ENCODE measurements around the gene SLC7A8.

The SLC7A8 gene

DNA sequence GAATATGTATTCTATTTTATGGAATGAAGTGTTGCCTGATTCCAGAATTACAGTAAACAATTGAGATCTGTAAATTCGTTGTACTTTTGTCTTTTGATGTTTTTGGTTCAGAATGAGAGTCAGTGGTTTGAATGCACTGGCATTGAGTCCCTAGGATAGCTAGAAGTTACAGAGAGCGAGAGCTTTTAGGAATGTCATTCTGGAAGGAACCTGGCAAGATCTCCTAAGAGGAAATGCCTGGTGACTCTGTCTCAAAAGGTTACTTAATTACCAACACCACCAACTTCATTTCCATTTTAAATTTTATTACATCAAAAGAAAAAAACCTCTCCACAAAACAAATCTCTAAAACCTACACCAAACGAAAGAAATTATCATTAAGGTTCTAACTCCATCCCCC, 58.4 kb downstream of the SLC7A8 start:
- TF ChIP-seq, protein P1, sequence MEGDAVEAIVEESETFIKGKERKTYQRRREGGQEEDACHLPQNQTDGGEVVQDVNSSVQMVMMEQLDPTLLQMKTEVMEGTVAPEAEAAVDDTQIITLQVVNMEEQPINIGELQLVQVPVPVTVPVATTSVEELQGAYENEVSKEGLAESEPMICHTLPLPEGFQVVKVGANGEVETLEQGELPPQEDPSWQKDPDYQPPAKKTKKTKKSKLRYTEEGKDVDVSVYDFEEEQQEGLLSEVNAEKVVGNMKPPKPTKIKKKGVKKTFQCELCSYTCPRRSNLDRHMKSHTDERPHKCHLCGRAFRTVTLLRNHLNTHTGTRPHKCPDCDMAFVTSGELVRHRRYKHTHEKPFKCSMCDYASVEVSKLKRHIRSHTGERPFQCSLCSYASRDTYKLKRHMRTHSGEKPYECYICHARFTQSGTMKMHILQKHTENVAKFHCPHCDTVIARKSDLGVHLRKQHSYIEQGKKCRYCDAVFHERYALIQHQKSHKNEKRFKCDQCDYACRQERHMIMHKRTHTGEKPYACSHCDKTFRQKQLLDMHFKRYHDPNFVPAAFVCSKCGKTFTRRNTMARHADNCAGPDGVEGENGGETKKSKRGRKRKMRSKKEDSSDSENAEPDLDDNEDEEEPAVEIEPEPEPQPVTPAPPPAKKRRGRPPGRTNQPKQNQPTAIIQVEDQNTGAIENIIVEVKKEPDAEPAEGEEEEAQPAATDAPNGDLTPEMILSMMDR (IDR thresholded peaks at IDR 0.05; ENCODE audit: low read depth, low read length) = no peak
- TF ChIP-seq EZH2phosphoT487 (IDR thresholded peaks at IDR 0.05; ENCODE audit: low read depth) = no peak
- Histone ChIP-seq H3K79me2 (ENCODE audit: low read length) (no peaks in the 10 kb centered on the region), H3K9me3 (ENCODE audit: insufficient read depth, low read length) (no peaks in the 10 kb centered on the region), H2AFZ (ENCODE audit: low read depth, low read length) (no peak overlapping the region), H4K20me1 (ENCODE audit: insufficient read depth, low read length) (no peaks in the 10 kb centered on the region), H3K4me2 (ENCODE audit: low read length) (no peak overlapping the region), H3K4me3 (ENCODE audit: low read length) (no peak overlapping the region), H3K27me3 (ENCODE audit: low read depth, low read length) (peaks cover 8% of the 10 kb centered on the region; the same call in 1 of the 2 replicates), H3K36me3 (replicated peaks; ENCODE audit: low read depth, low read length) (no peaks in the 10 kb centered on the region), H3K9ac (ENCODE audit: low read length) (no peak overlapping the region), H3K27ac (ENCODE audit: low read length) (no peak overlapping the region), H3K4me1 (ENCODE audit: low read length) (peaks cover 26% of the 10 kb centered on the region)

DNA sequence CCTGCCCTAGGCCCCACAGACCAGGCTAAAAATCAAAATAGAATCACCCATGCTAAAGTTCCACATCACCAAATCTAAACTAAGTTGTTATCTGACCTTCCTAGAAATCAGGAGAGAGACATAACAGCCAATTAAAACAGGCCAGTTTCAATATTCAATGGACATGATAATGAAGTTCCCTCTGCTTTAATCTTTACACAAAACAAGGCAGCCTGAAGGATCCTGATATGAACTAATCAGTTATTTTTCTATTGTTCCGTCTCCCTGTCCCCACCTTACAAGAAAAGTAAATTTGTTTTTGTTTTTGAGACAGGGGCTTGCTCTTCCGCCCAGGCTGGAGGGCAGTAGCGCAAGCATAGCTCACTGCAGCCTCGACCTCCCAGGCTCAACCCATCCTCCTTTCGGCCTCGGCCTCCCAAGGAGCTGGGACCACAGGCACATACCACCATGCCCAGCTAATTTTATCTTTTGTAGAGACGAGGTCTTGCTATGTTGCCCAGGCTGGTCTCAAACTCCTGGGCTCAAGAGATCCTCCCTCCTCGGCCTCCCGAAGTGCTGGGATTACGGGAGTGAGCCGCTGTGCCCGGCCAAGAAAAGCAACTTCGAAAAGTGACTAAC, 59.0 kb downstream of the SLC7A8 start:
- peaks cover 26% of the 10 kb centered on the region for H3K4me1 ChIP-seq (ENCODE audit: low read length)
- no peak overlapping the region for H2AFZ ChIP-seq (ENCODE audit: low read depth, low read length)
- H3K9ac ChIP-seq (ENCODE audit: low read length) = no peak overlapping the region

DNA sequence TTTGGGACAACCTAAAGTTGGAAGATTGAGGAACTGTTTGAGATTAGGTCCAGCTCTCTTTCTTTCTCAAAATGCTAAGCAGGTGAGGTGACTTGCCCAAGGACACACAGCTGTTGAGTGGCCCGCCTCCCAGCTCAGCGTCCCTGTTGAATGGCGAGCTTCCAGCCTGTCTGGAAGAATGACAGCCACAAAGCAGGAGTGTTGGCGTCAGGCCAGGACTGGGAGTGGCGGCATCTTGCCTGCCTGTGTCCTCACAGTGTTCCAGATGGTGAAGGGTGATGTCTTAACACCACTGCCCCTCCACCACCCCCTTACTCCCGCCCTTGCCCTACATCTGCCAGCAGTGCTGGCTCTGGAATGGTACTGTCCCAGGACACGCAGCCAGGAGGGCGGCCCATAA, 60.0 kb downstream of the SLC7A8 start:
- Histone ChIP-seq H3K4me1 (ENCODE audit: low read length) (peaks cover 23% of the 10 kb centered on the region), H3K36me3 (replicated peaks; ENCODE audit: low read depth, low read length) (no peaks in the 10 kb centered on the region), H4K20me1 (ENCODE audit: insufficient read depth, low read length) (no peaks in the 10 kb centered on the region), H3K27ac (ENCODE audit: low read length) (no peak overlapping the region), H3K4me3 (ENCODE audit: low read length) (no peak overlapping the region), H2AFZ (ENCODE audit: low read depth, low read length) (no peak overlapping the region), H3K4me2 (ENCODE audit: low read length) (no peak overlapping the region), H3K27me3 (ENCODE audit: low read depth, low read length) (peaks cover 8% of the 10 kb centered on the region; the same call in 1 of the 2 replicates), H3K79me2 (ENCODE audit: low read length) (no peaks in the 10 kb centered on the region), H3K9ac (ENCODE audit: low read length) (no peak overlapping the region), H3K9me3 (ENCODE audit: insufficient read depth, low read length) (no peaks in the 10 kb centered on the region)
- TF ChIP-seq, protein P1 (IDR thresholded peaks at IDR 0.05; ENCODE audit: low read depth, low read length) = no peak
- TF ChIP-seq EZH2phosphoT487 (IDR thresholded peaks at IDR 0.05; ENCODE audit: low read depth) = no peak

More for the DNA sequence above, 59.0 kb downstream of the SLC7A8 start:
- Histone ChIP-seq H3K79me2 (ENCODE audit: low read length) (no peaks in the 10 kb centered on the region), H3K27me3 (ENCODE audit: low read depth, low read length) (peaks cover 8% of the 10 kb centered on the region; the same call in 1 of the 2 replicates), H3K4me2 (ENCODE audit: low read length) (no peak overlapping the region), H3K9me3 (ENCODE audit: insufficient read depth, low read length) (no peaks in the 10 kb centered on the region), H3K36me3 (replicated peaks; ENCODE audit: low read depth, low read length) (no peaks in the 10 kb centered on the region), H4K20me1 (ENCODE audit: insufficient read depth, low read length) (no peaks in the 10 kb centered on the region), H3K27ac (ENCODE audit: low read length) (no peak overlapping the region), H3K4me3 (ENCODE audit: low read length) (no peak overlapping the region)
- TF ChIP-seq EZH2phosphoT487 (IDR thresholded peaks at IDR 0.05; ENCODE audit: low read depth) = no peak
- TF ChIP-seq, protein P1 (IDR thresholded peaks at IDR 0.05; ENCODE audit: low read depth, low read length) = no peak

DNA sequence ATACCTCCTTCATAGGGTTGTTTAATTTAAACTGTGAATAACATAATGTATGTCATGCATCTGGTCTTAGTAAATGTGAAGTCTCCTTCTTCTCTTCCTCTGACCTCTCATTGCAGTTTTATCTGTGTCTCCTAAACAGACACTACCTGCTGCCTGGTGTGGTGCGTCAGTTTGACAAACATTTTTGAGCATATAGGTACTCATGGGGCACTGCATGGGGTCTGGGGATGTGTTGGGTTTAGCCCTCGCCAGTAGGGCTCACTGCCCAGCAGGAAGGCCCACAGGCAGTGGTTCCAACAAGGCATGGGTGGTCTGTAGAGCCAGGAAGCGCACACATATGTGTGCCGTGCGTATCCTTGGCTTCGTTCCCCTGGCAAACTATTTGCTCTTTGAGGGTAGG, 61.4 kb downstream of the SLC7A8 start:
- TF ChIP-seq EZH2phosphoT487 (IDR thresholded peaks at IDR 0.05; ENCODE audit: low read depth) = no peak
- TF ChIP-seq, protein P1 (IDR thresholded peaks at IDR 0.05; ENCODE audit: low read depth, low read length) = no peak
- no peak overlapping the region for H3K27ac ChIP-seq (ENCODE audit: low read length)
- no peaks in the 10 kb centered on the region for H3K79me2 ChIP-seq (ENCODE audit: low read length)
- H2AFZ ChIP-seq (ENCODE audit: low read depth, low read length) = no peak overlapping the region
- H3K4me2 ChIP-seq (ENCODE audit: low read length) = no peak overlapping the region
- peaks cover 23% of the 10 kb centered on the region for H3K4me1 ChIP-seq (ENCODE audit: low read length)
- H3K36me3 ChIP-seq (replicated peaks; ENCODE audit: low read depth, low read length) = no peaks in the 10 kb centered on the region
- no peak overlapping the region for H3K4me3 ChIP-seq (ENCODE audit: low read length)
- H3K9ac ChIP-seq (ENCODE audit: low read length) = no peak overlapping the region
- H4K20me1 ChIP-seq (ENCODE audit: insufficient read depth, low read length) = no peaks in the 10 kb centered on the region
- H3K27me3 ChIP-seq (ENCODE audit: low read depth, low read length) = peaks cover 8% of the 10 kb centered on the region; the same call in 1 of the 2 replicates
- H3K9me3 ChIP-seq (ENCODE audit: insufficient read depth, low read length) = no peaks in the 10 kb centered on the region
